OCI-LY1 (cell line): ENCODE results near the gene SPATA21.

Experiments used
- H2AFZ ChIP-seq: fragments of 200-600 bp; sonication (generic), shearing (Covaris generic); 2 replicates; pipeline ENCODE4 v1.6.0; 2014; ENCODE audit warnings: antibody characterized with exemption, mild to moderate bottlenecking, low read length
- H3F3A ChIP-seq: fragments of 200-600 bp; sonication (generic), shearing (Covaris generic); 2 replicates; pipeline ENCODE4 v1.6.0; 2014; ENCODE audit warnings: mild to moderate bottlenecking, antibody characterized with exemption, low read length, moderate library complexity; ENCODE audit not compliant: insufficient read depth
- H3K27ac ChIP-seq: fragments of 200-600 bp; sonication (generic); 2 replicates; pipeline ENCODE4 v1.5.1; 2014; ENCODE audit warnings: low read length, mixed run types, mild to moderate bottlenecking, low read depth; ENCODE audit not compliant: poor library complexity, severe bottlenecking
- H3K27me3 ChIP-seq: fragments of 200-600 bp; sonication (generic); 2 replicates; pipeline ENCODE4 v1.6.0; 2014; ENCODE audit warnings: antibody characterized with exemption, mild to moderate bottlenecking, low read length, moderate library complexity; ENCODE audit not compliant: insufficient read depth
- H3K36me3 ChIP-seq: fragments of 200-600 bp; sonication (generic); 2 replicates; pipeline ENCODE4 v1.6.1; 2014; ENCODE audit warnings: mild to moderate bottlenecking, antibody characterized with exemption, low read length, moderate library complexity, mixed read lengths; ENCODE audit not compliant: insufficient read depth
- H3K4me1 ChIP-seq: fragments of 200-600 bp; sonication (generic); 2 replicates; pipeline ENCODE4 v1.5.1; 2014; ENCODE audit warnings: mild to moderate bottlenecking, low read length, moderate library complexity; ENCODE audit not compliant: insufficient read depth, severe bottlenecking
- H3K4me2 ChIP-seq: fragments of 200-600 bp; sonication (generic), shearing (Covaris generic); 2 replicates; pipeline ENCODE4 v1.6.1; 2014; ENCODE audit warnings: low read length
- H3K4me3 ChIP-seq: fragments of 200-600 bp; sonication (generic); 2 replicates; pipeline ENCODE4 v1.5.1; 2014; ENCODE audit warnings: low read length, low read depth, mild to moderate bottlenecking, mixed read lengths; ENCODE audit not compliant: poor library complexity, severe bottlenecking
- H3K79me2 ChIP-seq: fragments of 200-600 bp; shearing (Covaris generic); 2 replicates; pipeline ENCODE4 v1.6.1; 2016; ENCODE audit warnings: mixed run types, low read length, mixed read lengths; ENCODE audit not compliant: insufficient read depth
- H3K9ac ChIP-seq: fragments of 200-600 bp; sonication (generic), shearing (Covaris generic); 2 replicates; pipeline ENCODE4 v1.6.1; 2014; ENCODE audit warnings: mild to moderate bottlenecking, low read length, mixed read lengths
- H3K9me2 ChIP-seq: fragments of 200-600 bp; sonication (generic), shearing (Covaris generic); 2 replicates; pipeline ENCODE4 v1.6.1; 2014; ENCODE audit warnings: low read depth, mild to moderate bottlenecking, low read length, mixed read lengths
- H3K9me3 ChIP-seq: fragments of 200-600 bp; shearing (Covaris generic); 2 replicates; pipeline ENCODE4 v1.6.1; 2014; ENCODE audit warnings: low read length, mixed read lengths
- H4K20me1 ChIP-seq: fragments of 200-600 bp; sonication (generic), shearing (Covaris generic); 2 replicates; pipeline ENCODE4 v1.6.0; 2016; ENCODE audit warnings: mild to moderate bottlenecking, low read length; ENCODE audit not compliant: insufficient read depth
- EZH2 ChIP-seq: fragments of 200-600 bp; sonication (generic), shearing (Covaris generic); IDR thresholded peaks from 2 replicates; pipeline ENCODE4 v1.8.0; 2017; ENCODE audit warnings: borderline replicate concordance, mixed run types, mild to moderate bottlenecking, antibody characterized with exemption, low read length, moderate library complexity, mixed read lengths
- TF ChIP-seq, protein P1 (sequence below): fragments of 200-600 bp; sonication (generic), shearing (Covaris generic); IDR thresholded peaks from 2 replicates; pipeline ENCODE4 v1.5.1; 2017; ENCODE audit warnings: mild to moderate bottlenecking, antibody characterized with exemption, low read length, moderate library complexity, mixed read lengths

SPATA21 gene

GRCh38 chr1:16413191-16413590 is 24.0 kb downstream of the SPATA21 start:
- H3K9me2 ChIP-seq: no peaks in the 10 kb centered on the region
- H3K79me2 ChIP-seq: no peaks in the 10 kb centered on the region
- no peaks in the 10 kb centered on the region for H3F3A ChIP-seq
- 0 out of 2 replicates have a peak, but pooled peaks cover 3% of the 10 kb centered on the region for H3K27me3 ChIP-seq
- H3K9ac ChIP-seq: no peak overlapping the region
- H3K4me2 ChIP-seq: no peak overlapping the region
- no peaks in the 10 kb centered on the region for H3K36me3 ChIP-seq
- H3K4me3 ChIP-seq: no peak overlapping the region
- no peaks in the 10 kb centered on the region for H3K9me3 ChIP-seq
- H3K4me1 ChIP-seq: peaks cover 11% of the 10 kb centered on the region
- TF ChIP-seq, protein P1, sequence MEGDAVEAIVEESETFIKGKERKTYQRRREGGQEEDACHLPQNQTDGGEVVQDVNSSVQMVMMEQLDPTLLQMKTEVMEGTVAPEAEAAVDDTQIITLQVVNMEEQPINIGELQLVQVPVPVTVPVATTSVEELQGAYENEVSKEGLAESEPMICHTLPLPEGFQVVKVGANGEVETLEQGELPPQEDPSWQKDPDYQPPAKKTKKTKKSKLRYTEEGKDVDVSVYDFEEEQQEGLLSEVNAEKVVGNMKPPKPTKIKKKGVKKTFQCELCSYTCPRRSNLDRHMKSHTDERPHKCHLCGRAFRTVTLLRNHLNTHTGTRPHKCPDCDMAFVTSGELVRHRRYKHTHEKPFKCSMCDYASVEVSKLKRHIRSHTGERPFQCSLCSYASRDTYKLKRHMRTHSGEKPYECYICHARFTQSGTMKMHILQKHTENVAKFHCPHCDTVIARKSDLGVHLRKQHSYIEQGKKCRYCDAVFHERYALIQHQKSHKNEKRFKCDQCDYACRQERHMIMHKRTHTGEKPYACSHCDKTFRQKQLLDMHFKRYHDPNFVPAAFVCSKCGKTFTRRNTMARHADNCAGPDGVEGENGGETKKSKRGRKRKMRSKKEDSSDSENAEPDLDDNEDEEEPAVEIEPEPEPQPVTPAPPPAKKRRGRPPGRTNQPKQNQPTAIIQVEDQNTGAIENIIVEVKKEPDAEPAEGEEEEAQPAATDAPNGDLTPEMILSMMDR: no peak
- TF ChIP-seq EZH2: no peak
- H3K27ac ChIP-seq: no peak overlapping the region
- no peak overlapping the region for H2AFZ ChIP-seq
- no peaks in the 10 kb centered on the region for H4K20me1 ChIP-seq

GRCh38 chr1:16410803-16411202 is 26.4 kb downstream of the SPATA21 start:
- 0 out of 2 replicates have a peak, but pooled peaks cover 3% of the 10 kb centered on the region for H3K27me3 ChIP-seq
- H3K4me3 ChIP-seq: no peak overlapping the region
- TF ChIP-seq, protein P1: no peak
- no peak for TF ChIP-seq EZH2
- no peaks in the 10 kb centered on the region for H3K9me3 ChIP-seq
- H2AFZ ChIP-seq: no peak overlapping the region
- H3K79me2 ChIP-seq: no peaks in the 10 kb centered on the region
- H3K4me1 ChIP-seq: peaks cover 11% of the 10 kb centered on the region
- no peak overlapping the region for H3K9ac ChIP-seq
- no peaks in the 10 kb centered on the region for H4K20me1 ChIP-seq
- no peaks in the 10 kb centered on the region for H3K36me3 ChIP-seq
- H3K27ac ChIP-seq: no peak overlapping the region
- no peaks in the 10 kb centered on the region for H3K9me2 ChIP-seq
- no peaks in the 10 kb centered on the region for H3F3A ChIP-seq
- H3K4me2 ChIP-seq: no peak overlapping the region

GRCh38 chr1:16409536-16410152 is 27.6 kb downstream of the SPATA21 start:
- H3K27me3 ChIP-seq: 0 out of 2 replicates have a peak, but pooled peaks cover 3% of the 10 kb centered on the region
- H3F3A ChIP-seq: no peaks in the 10 kb centered on the region
- H3K4me2 ChIP-seq: no peak overlapping the region; the same call in 1 of the 2 replicates
- TF ChIP-seq, protein P1: no peak
- no peaks in the 10 kb centered on the region for H3K36me3 ChIP-seq
- no peaks in the 10 kb centered on the region for H3K9me2 ChIP-seq
- H4K20me1 ChIP-seq: no peaks in the 10 kb centered on the region
- H3K9me3 ChIP-seq: no peaks in the 10 kb centered on the region
- H3K27ac ChIP-seq: no peak overlapping the region
- no peak overlapping the region for H3K4me3 ChIP-seq
- H3K4me1 ChIP-seq: peaks cover 11% of the 10 kb centered on the region
- H3K79me2 ChIP-seq: no peaks in the 10 kb centered on the region
- no peak overlapping the region for H2AFZ ChIP-seq
- H3K9ac ChIP-seq: no peak overlapping the region
